Activated naive CD4-positive, alpha-beta T cell treated with anti-CD3 and anti-CD28 coated beads, Interleukin-2, amount 50 U/mL, for 72 hours (primary cell): Measurements from ENCODE around the gene PTPN3. TPM values are rescaled to one million over a fixed set of nuclear protein-coding genes. Genes with fewer than 3 reads are reported as not detected.

Experiments used
- ATAC-seq, 2 donors: fragments of 150-1000 bp; cut with Tn5 transposase; 2 replicates each; pipeline ENCODE4 v1.10.0; 2021; ENCODE audit warnings: mild to moderate bottlenecking in 2 of 2, moderate library complexity in 2 of 2
- DNase-seq, 2 donors: peaks; one replicate each; pipeline ENCODE4 v3.0.0; 2021 to 2022; ENCODE audit warnings: low spot score in 2 of 2
- H3K27ac Mint-ChIP-seq, 2 donors: one replicate each; pipeline ENCODE4 v1.8.0; 2022; ENCODE audit warnings: mild to moderate bottlenecking in 2 of 2, mixed read lengths in 2 of 2
- H3K36me3 Mint-ChIP-seq, 2 donors: one replicate each; pipeline ENCODE4 v1.8.0; 2022; ENCODE audit warnings: mixed read lengths in 2 of 2
- H3K9me3 Mint-ChIP-seq, 2 donors: one replicate each; pipeline ENCODE4 v1.8.0; 2022; ENCODE audit warnings: mixed read lengths in 2 of 2
- total RNA-seq, 2 donors: library from RNA; stranded (reverse); gene quantifications; one replicate each; pipeline ENCODE4 v1.2.3, GENCODE V29; 2022

PTPN3 gene
- total RNA-seq, 2 donors from 2014 or later, result 0.80 to 0.99 TPM

GRCh38 chr9:109403766-109404320, 94.3 kb downstream of the PTPN3 start:
- peaks cover 0 to 5% of the 10 kb centered on the region in 2 donors for H3K36me3 Mint-ChIP-seq

GRCh38 chr9:109403116-109403515, 95.0 kb downstream of the PTPN3 start:
- ATAC-seq (no peak), DNase-seq (no peak)
- peaks cover 0 to 5% of the 10 kb centered on the region in 2 donors for H3K36me3 Mint-ChIP-seq
- no peak overlapping the region for H3K27ac Mint-ChIP-seq
- no peaks in the 10 kb centered on the region for H3K9me3 Mint-ChIP-seq

More at GRCh38 chr9:109403766-109404320, 94.3 kb downstream of the PTPN3 start:
- DNase-seq, result no peak
- no peak for ATAC-seq
- Mint-ChIP-seq H3K9me3 (no peaks in the 10 kb centered on the region), H3K27ac (no peak overlapping the region)

- ATAC-seq, result peak in 1 of 2 donors; percentile 32
- peak overlapping the region in 1 of 2 donors; percentile 79 for H3K27ac Mint-ChIP-seq
- DNase-seq, result no peak
- H3K9me3 Mint-ChIP-seq, result no peaks in the 10 kb centered on the region
- peaks cover 0 to 5% of the 10 kb centered on the region in 2 donors for H3K36me3 Mint-ChIP-seq
Measured at GRCh38 chr9:109401990-109402318, 96.2 kb downstream of the PTPN3 start.

GRCh38 chr9:109401169-109401989, 96.7 kb downstream of the PTPN3 start:
- H3K9me3 Mint-ChIP-seq, result no peaks in the 10 kb centered on the region
- peaks cover 0 to 5% of the 10 kb centered on the region in 2 donors for H3K36me3 Mint-ChIP-seq
- peak overlapping the region in 1 of 2 donors; percentile 79 for H3K27ac Mint-ChIP-seq
- DNase-seq (peak in 1 of 2 donors; percentile 64), ATAC-seq (peak; percentile 66 to 75)

GRCh38 chr9:109399258-109399767, 98.8 kb downstream of the PTPN3 start:
- Mint-ChIP-seq H3K27ac (no peak overlapping the region), H3K36me3 (peaks cover 0 to 5% of the 10 kb centered on the region in 2 donors), H3K9me3 (no peaks in the 10 kb centered on the region)
- ATAC-seq (peak; percentile 44 to 64), DNase-seq (no peak)

GRCh38 chr9:109391176-109391575, 106.9 kb downstream of the PTPN3 start:
- Mint-ChIP-seq H3K9me3 (no peaks in the 10 kb centered on the region), H3K27ac (no peak overlapping the region), H3K36me3 (no peaks in the 10 kb centered on the region)
- ATAC-seq, result no peak
- DNase-seq, result no peak

GRCh38 chr9:109387856-109388255, 110.3 kb downstream of the PTPN3 start:
- ATAC-seq (no peak), DNase-seq (no peak)
- Mint-ChIP-seq H3K27ac (no peak overlapping the region), H3K36me3 (no peaks in the 10 kb centered on the region), H3K9me3 (no peaks in the 10 kb centered on the region)

GRCh38 chr9:109387206-109387605, 110.9 kb downstream of the PTPN3 start:
- H3K9me3 Mint-ChIP-seq, result no peaks in the 10 kb centered on the region
- DNase-seq (no peak), ATAC-seq (no peak)
- H3K27ac Mint-ChIP-seq, result no peak overlapping the region
- no peaks in the 10 kb centered on the region for H3K36me3 Mint-ChIP-seq

- ATAC-seq (no peak), DNase-seq (no peak)
- Mint-ChIP-seq H3K27ac (peak overlapping the region in 1 of 2 donors; percentile 12), H3K9me3 (no peaks in the 10 kb centered on the region), H3K36me3 (no peaks in the 10 kb centered on the region)
Measured at GRCh38 chr9:109385499-109385898, 112.6 kb downstream of the PTPN3 start.

- Mint-ChIP-seq H3K27ac (no peak overlapping the region), H3K9me3 (no peaks in the 10 kb centered on the region), H3K36me3 (no peaks in the 10 kb centered on the region)
- no peak for ATAC-seq
- no peak for DNase-seq
Measured at GRCh38 chr9:109383947-109384346, 114.2 kb downstream of the PTPN3 start.

GRCh38 chr9:109383356-109383755, 114.8 kb downstream of the PTPN3 start:
- ATAC-seq (no peak), DNase-seq (no peak)
- no peaks in the 10 kb centered on the region for H3K9me3 Mint-ChIP-seq
- no peak overlapping the region for H3K27ac Mint-ChIP-seq
- no peaks in the 10 kb centered on the region for H3K36me3 Mint-ChIP-seq

- DNase-seq (no peak), ATAC-seq (no peak)
- H3K36me3 Mint-ChIP-seq, result no peaks in the 10 kb centered on the region
- H3K9me3 Mint-ChIP-seq, result no peaks in the 10 kb centered on the region
- H3K27ac Mint-ChIP-seq, result no peak overlapping the region
Measured at GRCh38 chr9:109382585-109382984, 115.5 kb downstream of the PTPN3 start.

GRCh38 chr9:109382182-109382581, 115.9 kb downstream of the PTPN3 start:
- ATAC-seq, result no peak
- H3K36me3 Mint-ChIP-seq, result no peaks in the 10 kb centered on the region
- no peak for DNase-seq
- H3K27ac Mint-ChIP-seq, result no peak overlapping the region
- no peaks in the 10 kb centered on the region for H3K9me3 Mint-ChIP-seq

GRCh38 chr9:109381011-109381729, 116.9 kb downstream of the PTPN3 start:
- DNase-seq, result no peak
- no peaks in the 10 kb centered on the region for H3K36me3 Mint-ChIP-seq
- ATAC-seq, result peak in 1 of 2 donors; percentile 56
- H3K9me3 Mint-ChIP-seq, result no peaks in the 10 kb centered on the region
- no peak overlapping the region for H3K27ac Mint-ChIP-seq

- Mint-ChIP-seq H3K36me3 (no peaks in the 10 kb centered on the region), H3K27ac (no peak overlapping the region), H3K9me3 (no peaks in the 10 kb centered on the region)
- ATAC-seq (no peak), DNase-seq (no peak)
Measured at GRCh38 chr9:109379513-109379912, 118.6 kb downstream of the PTPN3 start.

GRCh38 chr9:109378316-109378715, 119.8 kb downstream of the PTPN3 start:
- H3K9me3 Mint-ChIP-seq, result peaks cover 0 to 1% of the 10 kb centered on the region in 2 donors
- H3K27ac Mint-ChIP-seq, result no peak overlapping the region
- no peak for ATAC-seq

GRCh38 chr9:109372246-109372645, 125.9 kb downstream of the PTPN3 start:
- Mint-ChIP-seq H3K36me3 (no peaks in the 10 kb centered on the region), H3K9me3 (peaks cover 4 to 6% of the 10 kb centered on the region in 2 donors), H3K27ac (peak overlapping the region in 1 of 2 donors; percentile 81)
- ATAC-seq, result no peak
- DNase-seq, result no peak

More at GRCh38 chr9:109378316-109378715, 119.8 kb downstream of the PTPN3 start:
- DNase-seq, result no peak
- no peaks in the 10 kb centered on the region for H3K36me3 Mint-ChIP-seq
